GM18499 (cell line): ENCODE results near the gene UCHL1.

ENCODE experiments used
- ATAC-seq: cut with Tn5 transposase; IDR thresholded peaks from one replicate; pipeline ENCODE4 v1.9.1; 2021; ENCODE audit warnings: moderate number of reproducible peaks; ENCODE audit not compliant: insufficient read depth, unreplicated experiment

UCHL1 gene

DNA sequence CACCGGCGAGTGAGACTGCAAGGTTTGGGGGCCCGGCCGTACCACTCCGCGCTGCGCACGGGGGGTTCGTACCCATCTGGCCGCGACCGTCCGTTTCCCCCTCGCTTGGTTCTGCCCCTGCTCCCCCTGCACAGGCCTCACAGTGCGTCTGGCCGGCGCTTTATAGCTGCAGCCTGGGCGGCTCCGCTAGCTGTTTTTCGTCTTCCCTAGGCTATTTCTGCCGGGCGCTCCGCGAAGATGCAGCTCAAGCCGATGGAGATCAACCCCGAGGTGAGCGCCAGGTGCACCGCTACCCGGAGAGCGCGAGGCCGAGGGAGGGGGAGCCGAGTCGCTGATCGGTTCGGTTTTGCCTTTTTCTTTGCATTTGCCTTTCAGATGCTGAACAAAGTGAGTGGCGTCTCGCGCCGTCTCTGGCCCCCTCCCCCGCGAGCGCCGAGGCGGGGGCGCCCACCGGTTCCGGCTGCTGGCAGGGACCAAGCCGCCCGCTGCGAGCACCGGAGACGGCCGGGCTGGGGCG, at the start of gene UCHL1:
Gene UCHL1 (plus strand): TSS at position 189 of the 517 bp plus-strand sequence. CDS start 49 bp downstream, at position 238.
- ATAC-seq: no peak

DNA sequence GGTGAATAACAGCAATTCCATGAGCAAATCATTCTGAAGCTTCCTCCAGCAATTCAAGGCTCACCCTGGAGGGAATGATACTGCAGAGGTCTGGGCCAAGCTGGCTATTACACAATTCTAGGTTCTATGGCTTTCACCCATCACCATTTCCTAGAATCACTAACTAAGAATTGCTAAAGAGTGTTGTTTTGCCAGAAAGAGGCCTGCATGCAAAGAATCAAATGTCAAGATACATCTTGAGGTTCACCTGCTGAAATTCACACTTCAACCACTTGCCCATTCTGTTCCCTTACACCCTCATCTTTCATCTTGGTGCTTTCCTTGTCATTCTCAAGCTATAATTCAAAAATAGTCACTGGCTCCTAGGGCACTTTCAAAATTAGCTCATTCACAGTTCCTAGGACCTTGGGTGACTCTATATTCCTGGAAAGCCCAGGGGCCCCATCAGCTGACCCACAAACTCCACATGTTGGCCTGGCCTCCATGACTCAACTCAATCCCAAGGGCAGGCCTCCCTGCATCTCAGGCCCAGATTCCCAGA, 49.4 kb upstream of the UCHL1 start:
- no peak for ATAC-seq

DNA sequence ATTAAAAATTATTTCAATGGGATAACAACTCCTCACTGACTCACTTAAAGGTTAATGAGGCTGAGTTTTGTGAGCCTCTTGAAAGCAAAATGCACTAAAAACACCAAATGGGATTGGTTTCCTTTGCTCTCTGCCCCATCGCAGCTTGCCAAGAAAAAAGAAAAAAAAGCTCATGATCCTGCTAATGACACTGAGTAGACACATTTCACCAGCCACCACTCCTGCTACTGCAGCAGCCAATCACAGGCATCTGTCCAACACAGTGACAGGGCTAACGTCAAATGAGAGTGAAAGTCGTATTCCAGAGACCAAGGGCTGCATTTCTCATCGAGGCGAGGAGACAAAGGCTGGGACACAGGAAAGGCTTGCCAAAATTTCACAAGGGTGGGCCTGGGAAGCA, 47.5 kb upstream of the UCHL1 start:
- ATAC-seq: no peak

DNA sequence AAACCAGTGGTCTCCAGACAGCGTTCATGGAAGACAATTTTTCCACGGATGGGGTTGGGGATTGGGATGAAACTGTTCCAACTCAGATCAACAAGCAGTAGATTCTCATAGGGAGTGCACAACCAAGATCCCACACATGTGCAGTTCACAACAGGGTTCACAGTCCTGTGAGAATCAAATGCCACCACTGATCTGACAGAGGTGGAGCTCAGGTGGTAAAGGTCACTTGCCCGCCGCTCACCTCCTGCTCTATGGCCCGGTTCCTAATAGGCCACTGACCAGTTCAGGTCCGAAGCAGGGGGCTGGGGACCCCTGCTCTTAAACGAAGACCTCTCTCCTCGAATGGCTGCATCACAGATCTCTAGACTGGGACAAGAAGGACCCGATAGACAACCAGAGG, 46.8 kb upstream of the UCHL1 start:
- ATAC-seq: no peak

DNA sequence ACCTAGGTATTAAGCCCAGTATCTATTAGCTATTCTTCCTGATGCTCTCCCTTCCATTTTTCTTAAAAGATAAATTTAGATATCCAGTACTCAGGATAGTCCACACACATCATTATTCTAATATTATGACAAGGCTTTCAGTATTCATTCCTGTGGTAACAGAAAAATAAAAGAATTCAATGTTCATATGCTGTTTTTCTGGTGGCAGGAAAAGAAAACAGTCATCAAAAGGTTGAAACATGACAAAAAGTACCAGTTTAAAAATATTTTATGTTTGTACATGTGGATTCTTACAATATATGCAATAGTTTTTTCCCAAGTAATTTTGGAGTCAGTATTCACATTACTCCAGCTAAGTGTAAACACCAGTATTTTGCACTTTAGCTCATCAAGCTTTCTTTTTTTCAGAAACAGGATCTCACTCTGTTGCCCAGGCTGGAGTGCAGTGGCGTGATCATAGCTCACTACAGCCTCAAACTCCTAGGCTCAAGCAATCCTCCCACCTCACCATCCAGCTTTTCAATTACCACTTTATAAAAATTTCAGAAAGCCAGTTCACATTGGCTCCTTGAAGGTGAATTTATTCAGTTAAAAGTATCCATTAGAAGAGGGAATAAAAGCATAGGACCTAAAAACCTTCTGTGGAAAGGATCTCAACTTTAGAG, 44.6 kb upstream of the UCHL1 start:
- ATAC-seq: no peak

DNA sequence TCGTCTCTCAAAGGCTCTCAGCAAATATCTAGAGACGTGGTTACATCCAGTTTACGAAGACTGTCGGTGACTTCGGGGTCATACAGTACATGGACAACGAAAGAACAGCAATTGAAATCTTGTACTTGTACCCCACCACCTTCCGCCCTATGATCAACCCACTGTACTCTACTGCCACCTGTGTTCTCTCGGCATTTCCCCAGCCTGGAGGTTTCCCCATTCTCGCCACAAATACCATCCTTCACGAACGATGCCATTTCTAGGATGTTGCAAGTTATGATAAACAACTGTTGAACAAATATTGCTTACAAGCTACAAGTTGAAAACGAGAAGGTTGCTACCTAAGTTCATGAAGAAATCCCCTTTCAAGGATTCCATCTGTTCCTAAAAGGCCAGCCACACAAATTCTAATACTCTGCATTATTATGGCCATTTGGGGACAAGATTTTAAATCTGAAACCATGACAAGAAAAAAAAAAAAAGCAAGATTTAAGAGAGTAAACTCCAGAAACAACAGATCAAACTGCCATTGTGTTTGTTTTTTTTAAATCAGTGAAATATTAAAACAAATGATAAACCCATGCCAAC, 44.0 kb upstream of the UCHL1 start:
- ATAC-seq: no peak

DNA sequence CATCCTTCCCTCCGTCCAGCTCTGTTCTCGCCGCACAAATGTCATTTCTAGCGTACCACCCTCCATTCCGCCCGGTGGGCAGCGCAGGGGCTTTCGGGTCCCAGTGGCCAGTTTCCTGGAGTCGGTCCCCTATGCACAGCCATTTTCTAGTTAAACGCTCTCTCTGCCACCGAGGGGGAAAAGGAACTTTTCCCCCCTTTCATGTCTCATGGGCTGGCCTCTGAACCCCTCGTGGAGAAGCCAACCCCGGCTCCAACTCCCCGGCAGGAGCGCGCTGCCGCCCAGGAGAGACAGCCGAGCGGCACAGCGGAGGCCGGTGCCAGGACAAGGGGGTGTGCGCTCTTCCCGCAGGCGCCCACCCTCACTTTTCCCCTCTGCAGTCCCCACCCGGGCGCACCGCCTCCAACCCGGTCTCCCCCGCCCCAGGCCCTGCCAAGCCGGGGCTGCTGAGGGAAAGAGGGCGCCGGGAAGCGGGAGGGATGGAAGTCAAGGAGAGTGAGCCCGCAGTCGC, 43.0 kb upstream of the UCHL1 start:
- no peak for ATAC-seq

DNA sequence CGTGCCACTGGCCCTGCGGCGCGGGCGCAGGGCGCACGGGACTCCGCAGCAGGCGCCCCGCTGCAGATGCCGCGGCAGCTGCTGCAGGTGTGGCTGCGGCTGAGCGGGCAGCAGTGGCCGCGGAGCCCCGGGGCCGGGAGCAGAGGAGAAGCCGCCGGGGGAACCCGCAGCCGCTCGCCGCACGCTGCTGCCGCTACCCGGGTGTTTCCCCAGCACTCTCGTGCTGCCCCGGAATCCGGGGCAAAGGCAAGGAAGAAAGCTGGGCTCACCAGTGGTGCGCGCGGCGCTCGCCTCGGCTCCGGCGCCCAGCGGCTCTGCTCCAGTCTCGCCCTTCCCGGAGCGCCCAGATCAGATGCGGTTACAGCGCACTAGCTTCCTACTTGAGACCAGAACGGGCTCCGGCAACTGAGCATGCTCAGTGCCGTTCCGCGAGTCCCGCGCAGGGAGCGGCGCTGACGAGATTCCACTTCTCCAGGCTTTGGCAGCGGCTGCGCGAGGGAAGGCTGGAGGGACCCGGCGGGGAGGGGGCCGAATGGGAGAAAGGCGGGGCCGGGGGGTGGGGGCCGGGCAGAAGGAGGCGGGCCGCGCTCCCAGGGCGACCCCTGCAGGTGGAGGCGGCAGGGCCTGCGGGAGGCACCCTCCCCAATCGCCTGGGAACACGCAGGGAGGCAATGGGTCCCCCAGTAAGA, 42.4 kb upstream of the UCHL1 start, which contains the start of gene APBB2:
Gene APBB2 (minus strand): TSS at position 407 of the 689 bp plus-strand sequence. CDS start 181,288 bp downstream, outside the sequence.
- ATAC-seq: peak; percentile 42

DNA sequence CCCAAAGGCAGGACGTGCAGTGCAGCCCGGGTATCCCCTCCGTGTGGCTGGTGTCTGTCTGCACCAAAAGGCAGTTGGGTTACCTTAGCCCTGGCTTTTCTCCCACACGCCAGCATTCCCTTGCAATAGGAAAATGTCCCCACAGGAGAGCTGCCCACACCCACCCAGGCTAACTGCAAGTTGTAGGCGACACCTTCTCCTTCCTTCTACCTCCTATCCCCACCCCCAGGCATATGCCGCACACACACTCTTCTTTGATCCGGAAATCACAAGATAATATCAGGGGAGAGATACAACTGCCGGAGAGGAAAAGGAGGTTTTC, 41.9 kb upstream of the UCHL1 start:
- ATAC-seq: no peak

DNA sequence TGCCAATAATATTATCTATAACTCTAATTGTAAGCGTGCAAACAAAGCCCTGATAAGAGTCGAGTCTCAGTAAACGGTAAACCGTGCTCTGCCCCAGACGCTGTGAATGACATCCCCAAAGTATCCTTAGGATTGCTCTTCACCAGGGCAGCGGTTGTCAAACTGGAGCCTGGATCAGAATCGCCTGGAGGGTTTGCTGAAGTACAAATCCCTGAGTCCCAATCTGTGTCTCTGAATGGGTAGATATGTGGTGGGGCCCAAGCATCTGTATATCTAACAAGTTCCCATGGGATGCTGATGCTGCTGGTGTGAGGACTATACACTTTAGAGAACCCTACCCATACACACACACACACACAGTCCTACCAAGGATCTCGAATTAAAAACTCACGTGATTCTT, 41.6 kb upstream of the UCHL1 start:
- ATAC-seq: no peak

DNA sequence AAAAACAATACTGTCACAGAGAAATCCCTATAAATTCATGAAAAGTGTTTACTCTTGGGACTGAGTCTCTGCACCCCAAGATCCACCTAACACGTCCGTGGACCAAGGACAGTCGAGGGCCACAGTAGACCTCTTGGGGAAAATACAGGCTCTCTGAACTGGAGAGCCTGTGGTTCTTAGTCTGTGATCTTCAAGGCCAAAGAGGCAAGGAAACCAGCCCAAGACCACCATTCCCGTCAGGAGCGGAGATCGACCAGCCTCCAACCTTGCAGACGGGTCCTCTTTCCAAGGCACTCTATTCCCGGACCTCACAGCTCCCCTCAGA, 40.8 kb upstream of the UCHL1 start:
- ATAC-seq: no peak

DNA sequence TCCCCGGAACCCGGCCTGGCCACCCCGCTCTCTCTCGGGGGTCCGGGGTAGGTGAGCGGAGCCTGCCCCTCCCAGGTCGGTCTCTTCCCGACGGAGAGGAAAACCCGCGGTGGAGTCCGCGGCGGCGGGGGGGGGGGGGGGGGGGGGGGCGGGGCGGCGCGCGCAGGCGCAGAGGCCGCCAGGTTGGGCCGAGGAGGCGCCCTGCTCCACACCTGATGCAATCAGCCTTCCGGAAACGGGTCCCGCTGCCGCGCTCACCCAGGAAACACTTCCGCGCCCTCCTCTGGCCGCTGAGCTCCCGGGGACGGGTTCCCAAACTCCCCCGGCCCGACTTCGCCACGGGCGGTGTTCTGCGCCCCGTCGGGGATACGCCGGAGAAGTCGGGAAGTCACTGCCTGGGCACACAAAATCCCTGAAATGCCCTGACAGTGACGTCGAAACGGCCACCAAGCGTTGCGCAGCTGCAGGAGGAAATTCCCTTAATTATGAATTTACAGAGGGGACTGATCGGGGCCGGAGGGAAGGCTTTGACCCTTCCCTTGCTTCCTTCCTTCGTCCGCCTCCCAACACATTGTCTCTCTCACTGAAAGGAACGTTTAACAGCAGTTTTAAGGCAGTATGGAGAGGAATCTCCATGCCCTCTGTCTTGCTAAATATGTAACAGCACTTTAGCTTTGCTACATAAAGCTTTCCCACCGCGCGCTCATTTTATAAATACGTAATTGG, 40.3 kb upstream of the UCHL1 start:
- no peak for ATAC-seq

DNA sequence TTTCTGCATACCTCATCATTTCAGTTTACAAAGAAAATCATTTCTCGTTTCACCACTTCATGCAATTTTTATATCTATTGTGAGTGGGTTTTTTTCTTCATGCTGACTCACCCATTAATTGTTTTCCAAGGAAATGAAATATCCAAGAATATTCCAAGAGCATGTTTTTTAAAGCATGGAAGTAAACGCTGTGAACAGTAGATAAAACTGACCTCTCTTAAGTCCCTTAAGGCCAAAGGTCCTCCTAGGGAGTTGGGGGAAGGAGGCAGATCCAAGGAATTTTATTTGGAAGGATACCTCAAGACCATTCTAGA, 39.8 kb upstream of the UCHL1 start:
- no peak for ATAC-seq

DNA sequence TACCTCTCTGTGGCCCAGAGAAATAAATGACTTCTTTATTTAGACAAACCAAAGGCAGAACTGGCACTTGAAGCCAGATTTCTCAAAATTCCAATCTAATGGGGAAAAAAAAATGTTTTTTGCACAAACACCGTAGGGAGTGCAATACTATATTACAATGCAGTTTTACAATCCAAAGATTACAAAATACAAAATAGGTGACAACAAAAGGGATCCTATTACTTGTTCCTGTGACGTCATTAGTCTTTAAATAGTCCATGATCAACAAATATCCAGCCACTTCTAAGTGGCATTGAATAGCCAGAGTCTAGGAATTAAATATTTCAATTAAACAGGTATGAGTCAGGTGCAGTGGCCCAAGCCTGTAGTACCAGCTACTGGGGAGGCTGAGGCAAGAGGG, 39.4 kb upstream of the UCHL1 start:
- no peak for ATAC-seq

DNA sequence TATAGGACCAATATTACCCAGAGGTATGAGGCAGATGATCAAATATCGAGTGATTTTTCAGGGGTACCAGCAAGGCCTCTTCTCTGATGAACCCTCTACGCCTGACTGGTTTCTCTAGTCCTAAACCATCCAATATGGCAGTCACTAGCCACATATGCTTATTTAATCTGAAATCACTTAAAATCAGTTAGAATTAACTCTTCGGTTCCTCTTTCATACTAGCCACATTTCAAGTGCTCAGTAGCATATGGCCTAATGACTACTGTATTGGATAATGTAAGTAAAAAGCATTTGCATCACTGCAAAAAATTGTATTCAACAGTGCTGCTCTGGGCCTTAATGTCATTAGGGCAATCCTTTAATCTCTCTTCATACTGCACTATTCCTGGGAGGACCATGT, 38.0 kb upstream of the UCHL1 start:
- ATAC-seq: no peak

DNA sequence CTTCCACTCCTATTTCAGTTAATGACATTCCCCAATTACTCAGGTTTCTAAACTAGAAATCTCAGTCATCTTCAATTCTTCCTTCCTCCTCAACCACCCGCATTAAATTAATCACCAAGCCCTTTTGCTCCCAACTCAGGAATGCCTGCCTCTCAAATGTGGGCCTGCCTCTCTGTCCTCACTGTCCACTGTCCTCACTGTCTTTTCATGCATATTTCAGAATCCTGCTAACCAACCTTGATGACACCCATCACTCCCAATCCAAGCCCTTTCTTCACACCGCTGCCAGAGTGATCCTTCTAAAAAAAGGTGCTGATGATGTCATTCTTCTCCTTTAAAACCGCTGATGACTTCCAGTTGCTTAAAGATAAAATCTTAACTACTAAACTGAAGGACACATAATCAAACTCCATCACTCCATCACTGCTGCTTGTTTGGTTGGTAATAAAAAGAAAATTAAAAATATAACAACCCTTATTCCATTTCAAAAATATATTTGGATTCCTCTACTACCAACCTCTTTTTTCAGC, 37.2 kb upstream of the UCHL1 start:
- no peak for ATAC-seq

DNA sequence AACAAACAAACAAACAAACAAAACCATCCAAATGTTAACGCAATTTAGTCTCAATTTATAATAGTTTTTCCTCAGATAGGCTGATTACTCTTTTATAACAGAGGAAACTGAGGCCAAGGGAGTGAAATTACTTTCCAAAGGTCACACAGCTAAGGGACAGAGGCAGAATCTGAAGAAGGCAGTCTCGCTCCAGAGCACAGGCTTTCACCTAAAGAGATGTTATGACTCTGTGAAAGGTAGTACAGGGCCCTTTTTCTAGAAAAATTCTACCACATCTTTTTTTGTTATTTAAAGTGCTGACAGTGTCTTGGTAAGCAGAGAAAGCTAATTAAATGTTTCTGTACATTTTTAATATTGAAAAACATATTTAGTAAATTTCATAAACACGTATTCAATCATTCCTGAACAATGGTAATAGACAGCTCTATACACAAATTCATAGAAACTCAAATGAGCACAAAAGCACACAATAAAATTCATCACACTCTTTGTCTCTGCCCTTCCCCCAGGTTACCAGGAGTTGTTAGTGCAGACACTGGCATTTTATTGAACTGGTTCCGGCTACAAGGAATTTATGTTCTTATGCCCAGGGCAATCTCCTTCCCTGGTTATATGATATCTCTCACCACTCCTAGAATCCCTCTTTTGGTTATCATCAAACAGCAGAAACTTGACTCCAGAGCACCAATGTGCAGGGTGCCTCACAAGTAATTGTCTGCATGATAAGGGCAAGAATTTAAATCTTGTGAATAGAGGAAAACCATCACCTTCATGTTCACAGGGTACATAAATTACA, 34.7 kb upstream of the UCHL1 start:
- no peak for ATAC-seq

DNA sequence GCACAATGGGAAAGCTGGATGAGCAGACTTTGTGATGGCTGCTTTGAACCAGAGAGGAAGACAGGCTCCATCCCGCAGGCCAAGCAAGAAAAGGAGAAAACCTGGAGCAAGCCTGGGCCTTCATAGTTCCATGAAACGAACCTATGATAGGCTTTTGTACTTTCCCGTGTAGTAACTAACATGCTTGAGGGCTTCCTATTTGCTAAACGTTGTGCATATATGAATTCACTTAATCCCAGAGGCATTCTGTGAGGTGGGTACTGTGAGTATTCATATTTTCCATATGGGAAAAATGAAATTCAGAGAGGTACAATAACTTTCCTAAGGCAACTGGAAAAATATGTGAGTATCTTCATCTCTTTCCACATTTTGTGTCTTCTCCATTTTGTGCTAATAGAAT, 28.8 kb upstream of the UCHL1 start:
- ATAC-seq: no peak

DNA sequence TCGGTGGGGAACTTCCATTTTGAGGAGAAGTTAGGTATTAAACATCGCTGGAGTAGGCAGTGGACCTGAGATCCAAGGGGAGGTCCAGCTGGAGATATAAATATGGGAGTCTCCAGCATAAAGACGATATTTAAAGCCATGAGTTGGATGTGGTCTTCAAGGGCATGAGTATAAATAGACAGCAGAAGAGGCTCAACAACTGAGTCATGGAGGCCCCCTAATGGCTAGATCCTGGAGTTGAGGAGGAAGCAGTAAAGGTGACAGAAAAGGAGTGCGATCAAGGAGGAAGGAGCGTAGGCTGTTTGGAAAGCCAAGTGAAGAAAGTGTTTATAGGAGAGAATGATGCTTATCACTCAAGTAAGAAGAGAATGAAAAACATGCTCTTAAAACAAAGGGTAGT, 24.3 kb upstream of the UCHL1 start:
- no peak for ATAC-seq

DNA sequence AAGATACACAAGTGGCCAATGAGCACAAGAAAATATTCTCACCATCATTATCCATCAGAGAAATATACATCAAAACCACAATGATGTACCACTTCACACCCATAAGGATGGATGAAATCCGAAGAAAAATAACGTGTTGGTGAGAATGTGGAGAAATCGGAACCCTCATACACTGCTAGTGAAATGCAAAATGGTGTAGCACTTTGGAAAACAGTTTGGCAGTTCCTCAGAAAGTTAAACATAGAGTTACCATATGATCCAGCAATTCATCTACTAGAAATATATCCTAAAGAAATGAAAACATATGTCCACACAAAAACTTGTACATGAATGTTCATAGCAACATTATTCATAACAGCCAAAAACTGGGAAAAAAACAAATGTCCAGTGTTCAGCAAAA, 23.9 kb upstream of the UCHL1 start:
- ATAC-seq: no peak
